Globus pallidus (tissue), 1 donor: Measurements from ENCODE around the gene ROBO2.
A peak's percentile ranks its signal among the peaks of the same experiment; 100 is the strongest.

Experiments
- DNase-seq: peaks from one replicate; pipeline ENCODE4 v3.0.0-alpha.2; 2015; ENCODE audit warnings: low spot score

The ROBO2 gene

GRCh38 chr3:77039606-77040171 lies at the start of gene ROBO2:
Gene ROBO2, plus strand, starts transcription at chr3:77040099. Its CDS starts 687 bp downstream, at chr3:77040786.
- DNase-seq, result no peak

GRCh38 chr3:76990606-76991005 lies 49.3 kb upstream of the ROBO2 start:
- DNase-seq, result no peak

GRCh38 chr3:76991165-76991564 lies 48.7 kb upstream of the ROBO2 start:
- no peak for DNase-seq

- peak; percentile 10 for DNase-seq
Measured at GRCh38 chr3:76997733-76998132, 42.2 kb upstream of the ROBO2 start.

GRCh38 chr3:76998555-76998954 lies 41.3 kb upstream of the ROBO2 start:
- no peak for DNase-seq

- DNase-seq, result no peak
Measured at GRCh38 chr3:77001062-77001701, 38.7 kb upstream of the ROBO2 start.

- DNase-seq, result no peak
Measured at GRCh38 chr3:77014226-77014625, 25.7 kb upstream of the ROBO2 start.

- no peak for DNase-seq
Measured at GRCh38 chr3:77025471-77025870, 14.4 kb upstream of the ROBO2 start.

- no peak for DNase-seq
Measured at GRCh38 chr3:77026904-77027634, 12.8 kb upstream of the ROBO2 start.

GRCh38 chr3:77028005-77028404 lies 11.9 kb upstream of the ROBO2 start:
- DNase-seq, result no peak

GRCh38 chr3:77038468-77038929 lies 1.4 kb upstream of the ROBO2 start:
- peak; percentile 83 for DNase-seq

GRCh38 chr3:77038930-77039605 lies 831 bp upstream of the ROBO2 start:
- DNase-seq, result no peak

- DNase-seq, result no peak
Measured at GRCh38 chr3:77040216-77040615, 317 bp downstream of the ROBO2 start.

- no peak for DNase-seq
Measured at GRCh38 chr3:77040926-77041722, 1.2 kb downstream of the ROBO2 start.

- no peak for DNase-seq
Measured at GRCh38 chr3:77041811-77042210, 1.9 kb downstream of the ROBO2 start.

- DNase-seq, result no peak
Measured at GRCh38 chr3:77042343-77042742, 2.4 kb downstream of the ROBO2 start.

- DNase-seq, result no peak
Measured at GRCh38 chr3:77042882-77043281, 3.0 kb downstream of the ROBO2 start.

- DNase-seq, result no peak
Measured at GRCh38 chr3:77045686-77046085, 5.8 kb downstream of the ROBO2 start.

GRCh38 chr3:77048186-77048585 lies 8.3 kb downstream of the ROBO2 start:
- no peak for DNase-seq

- no peak for DNase-seq
Measured at GRCh38 chr3:77051591-77051990, 11.7 kb downstream of the ROBO2 start.

GRCh38 chr3:77052051-77052501 lies 12.2 kb downstream of the ROBO2 start:
- DNase-seq, result no peak
